CD4-positive, alpha-beta T cell treated with Interleukin-15 for 1 hour (primary cell): ENCODE results near the gene PPIF.

Experiments used
- DNase-seq: peaks from one replicate; pipeline ENCODE4 v3.0.0-alpha.2; 2020

PPIF gene

GRCh38 chr10:79347226-79347893 is at the start of gene PPIF:
Gene PPIF (plus strand): TSS chr10:79347469. CDS start chr10:79347549, 80 bp downstream.
- DNase-seq = peak; percentile 92

GRCh38 chr10:79298403-79299244 is 48.6 kb upstream of the PPIF start:
- peak; percentile 75 for DNase-seq

GRCh38 chr10:79299397-79300241 is 47.6 kb upstream of the PPIF start:
- DNase-seq = no peak

DNA sequence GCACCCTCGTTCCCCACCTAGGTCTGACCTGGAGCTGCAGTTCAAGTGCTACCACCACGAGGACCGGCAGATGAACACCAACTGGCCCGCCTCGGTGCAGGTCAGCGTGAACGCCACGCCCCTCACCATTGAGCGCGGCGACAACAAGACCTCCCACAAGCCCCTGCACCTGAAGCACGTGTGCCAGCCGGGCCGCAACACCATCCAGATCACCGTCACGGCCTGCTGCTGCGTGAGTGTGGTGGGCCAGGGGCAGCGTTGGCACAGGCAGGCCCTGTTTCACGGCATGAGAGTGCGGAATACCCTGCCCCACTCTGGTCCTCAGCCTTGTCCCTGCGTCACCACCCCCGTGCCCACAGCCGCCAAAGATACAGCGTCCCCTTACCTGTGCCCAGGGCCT is 46.6 kb upstream of the PPIF start:
- DNase-seq = no peak

DNA sequence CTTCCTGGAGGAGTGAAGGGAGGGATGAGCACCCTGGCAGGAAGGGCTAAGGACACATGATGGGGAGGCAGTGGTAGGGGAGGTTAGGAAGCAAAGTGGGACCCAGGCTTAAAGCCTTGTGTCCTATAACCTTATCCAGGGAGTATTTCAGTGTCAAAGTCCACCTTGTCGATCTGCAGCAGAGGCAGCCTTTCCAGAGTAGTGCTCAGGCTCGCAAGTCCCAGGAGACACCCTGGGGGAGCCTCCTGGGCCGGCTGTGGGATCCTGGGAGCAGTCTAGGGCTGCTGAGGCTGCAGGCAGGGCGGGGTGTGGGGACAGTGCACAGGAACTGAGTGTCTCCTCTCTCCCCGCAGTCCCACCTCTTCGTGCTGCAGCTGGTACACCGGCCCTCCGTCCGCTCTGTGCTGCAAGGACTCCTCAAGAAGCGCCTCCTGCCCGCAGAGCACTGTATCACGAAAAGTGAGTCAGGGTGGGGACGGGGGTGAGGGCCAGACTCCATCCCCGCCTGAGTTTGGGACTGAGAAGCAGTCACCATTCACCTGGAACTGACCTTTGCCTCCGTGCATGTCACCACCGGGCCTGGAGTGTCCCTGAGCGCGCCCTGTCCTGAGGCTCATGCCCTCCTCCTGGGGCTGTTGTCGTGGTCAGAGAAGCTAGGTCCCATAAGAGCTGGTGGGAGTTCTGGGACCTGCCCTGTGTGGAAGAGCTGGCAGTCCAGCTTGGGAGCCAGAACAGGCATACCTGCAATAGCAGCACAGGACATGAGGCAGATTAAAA is 45.3 kb upstream of the PPIF start:
- DNase-seq = no peak

- no peak for DNase-seq
Observed at GRCh38 chr10:79303631-79304478, 43.4 kb upstream of the PPIF start.

DNA sequence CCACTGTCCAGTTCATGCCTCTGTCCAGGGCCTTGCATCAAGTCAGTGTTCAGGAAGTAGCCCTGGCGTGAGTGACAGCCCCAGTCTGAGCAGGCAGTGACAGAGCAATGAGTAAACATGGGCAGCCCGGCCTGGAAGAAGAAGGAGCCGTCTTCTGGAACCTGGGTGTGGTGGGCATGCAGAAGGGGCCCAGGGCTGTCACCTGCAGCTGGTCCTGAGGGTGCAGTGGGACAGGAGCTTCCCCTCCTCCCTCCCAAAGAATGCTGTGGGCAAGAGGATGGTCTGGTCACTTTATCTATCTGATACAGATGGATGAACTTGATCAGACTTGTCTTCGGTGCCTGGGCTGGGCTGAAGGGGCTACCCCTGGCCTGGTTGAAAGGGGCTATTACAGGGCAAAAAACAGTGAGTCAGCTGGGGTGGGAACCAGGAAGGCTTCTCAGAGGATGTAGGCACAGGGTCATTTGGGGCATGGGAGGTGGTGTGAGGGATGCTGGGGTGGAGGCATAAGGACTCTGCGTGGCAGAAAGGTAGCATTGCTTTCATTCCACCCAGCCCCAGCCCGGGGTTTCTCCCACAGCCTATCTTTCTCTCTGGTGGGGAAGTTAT is 42.7 kb upstream of the PPIF start:
- no peak for DNase-seq

GRCh38 chr10:79305515-79305914 is 41.8 kb upstream of the PPIF start:
- no peak for DNase-seq

DNA sequence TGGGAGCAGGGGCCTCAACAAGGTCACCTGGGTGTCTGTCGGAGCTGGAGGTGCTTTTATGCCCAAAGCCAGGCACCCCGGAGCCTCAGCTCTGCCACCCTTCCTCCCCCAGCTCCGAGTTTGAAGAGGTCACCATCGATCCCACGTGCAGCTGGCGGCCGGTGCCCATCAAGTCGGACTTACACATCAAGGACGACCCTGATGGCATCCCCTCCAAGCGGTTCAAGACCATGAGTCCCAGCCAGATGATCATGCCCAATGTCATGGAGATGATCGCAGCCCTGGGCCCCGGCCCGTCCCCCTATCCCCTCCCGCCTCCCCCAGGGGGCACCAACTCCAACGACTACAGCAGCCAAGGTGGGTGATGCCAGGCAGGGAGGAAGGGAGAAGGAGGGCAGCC is 41.3 kb upstream of the PPIF start:
- no peak for DNase-seq

- no peak for DNase-seq
Observed at GRCh38 chr10:79306644-79307220, 40.5 kb upstream of the PPIF start.

- DNase-seq = no peak
Observed at GRCh38 chr10:79308016-79308415, 39.3 kb upstream of the PPIF start.

GRCh38 chr10:79308969-79309665 is 38.2 kb upstream of the PPIF start:
- no peak for DNase-seq

DNA sequence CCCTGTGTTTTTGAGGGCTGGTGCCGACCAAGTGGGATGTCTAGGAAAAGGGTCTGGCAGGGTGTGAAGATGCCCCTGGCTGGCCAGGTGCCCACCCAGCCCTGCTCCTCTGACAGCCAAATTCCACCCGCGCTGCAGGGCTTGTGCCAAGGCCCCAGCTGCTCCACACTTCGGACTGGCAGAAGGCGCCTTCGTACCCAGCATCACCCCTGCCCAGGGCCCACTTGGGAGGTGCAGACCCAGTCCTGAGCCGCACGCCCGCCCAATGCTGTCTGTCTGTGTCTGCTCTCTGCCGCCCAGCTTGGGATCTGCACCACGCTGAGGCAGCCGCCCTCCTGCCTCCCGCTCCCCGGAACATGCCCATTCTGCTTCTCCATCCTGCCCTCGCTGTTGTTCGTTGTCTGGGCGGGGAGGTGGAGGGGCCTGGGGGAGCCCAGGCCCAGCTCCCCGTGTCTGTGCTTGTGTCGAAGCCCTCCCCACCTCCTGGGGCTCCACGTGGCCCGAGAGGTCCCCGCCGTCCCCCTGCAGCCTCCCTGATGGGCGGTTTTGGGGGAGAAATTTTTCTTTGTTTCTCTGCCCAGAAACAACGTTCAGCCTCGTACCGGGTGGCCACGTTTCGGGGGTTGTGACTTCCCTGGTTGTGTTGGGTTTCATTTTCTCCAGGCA is 36.9 kb upstream of the PPIF start:
- no peak for DNase-seq

DNA sequence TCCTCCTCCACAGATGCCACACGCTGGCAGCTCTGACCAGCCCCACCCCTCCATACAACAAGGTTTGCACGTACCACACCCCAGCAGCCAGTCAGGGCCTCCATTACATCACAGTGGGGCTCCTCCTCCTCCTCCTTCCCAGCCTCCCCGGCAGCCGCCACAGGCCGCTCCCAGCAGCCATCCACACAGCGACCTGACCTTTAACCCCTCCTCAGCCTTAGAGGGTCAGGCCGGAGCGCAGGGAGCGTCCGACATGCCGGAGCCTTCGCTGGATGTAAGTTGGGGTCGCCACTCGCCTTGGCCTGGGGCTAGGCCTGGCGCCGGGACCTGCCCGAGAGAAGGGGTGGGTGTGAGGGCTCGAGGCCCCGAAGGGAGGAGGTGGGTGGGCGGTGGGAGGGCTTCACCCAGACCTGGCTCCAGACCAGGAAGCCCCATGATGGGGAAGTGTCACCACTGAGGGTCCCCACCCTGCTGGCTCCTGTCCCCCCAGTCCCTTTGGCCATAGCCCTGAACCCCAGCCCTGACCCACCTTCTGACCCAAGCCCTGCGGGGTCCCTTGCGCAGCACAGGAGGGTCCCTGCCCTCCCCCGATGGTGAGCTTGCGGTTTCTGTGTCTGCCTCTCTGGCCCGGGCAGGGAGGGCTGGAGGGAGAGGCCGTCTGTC is 36.2 kb upstream of the PPIF start:
- no peak for DNase-seq

- DNase-seq = no peak
Observed at GRCh38 chr10:79311581-79312407, 35.5 kb upstream of the PPIF start.

DNA sequence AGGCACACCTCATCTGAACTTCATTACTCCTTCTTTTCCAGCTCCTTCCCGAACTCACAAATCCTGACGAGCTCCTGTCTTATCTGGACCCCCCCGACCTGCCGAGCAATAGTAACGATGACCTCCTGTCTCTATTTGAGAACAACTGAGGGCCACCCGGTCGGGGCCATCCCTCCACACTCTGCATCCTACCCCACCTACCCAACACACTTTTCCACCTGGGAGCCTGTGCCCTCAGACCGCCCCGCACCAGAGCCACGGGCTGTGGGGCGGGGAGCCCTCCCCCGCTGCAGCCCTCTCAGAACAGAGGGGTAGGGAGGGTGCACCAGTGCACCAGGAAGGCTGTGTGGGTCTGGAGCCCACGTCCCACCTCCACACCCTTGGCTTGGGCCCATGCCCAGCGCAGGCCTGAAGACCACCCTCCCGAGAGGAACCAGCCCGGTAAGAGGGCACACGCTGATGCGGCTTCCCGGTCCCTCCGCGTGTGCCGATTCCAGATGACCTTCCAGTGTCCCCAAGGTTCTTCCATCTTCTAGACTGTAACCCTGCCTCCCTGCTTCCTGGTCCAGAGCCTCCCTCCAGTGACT is 34.6 kb upstream of the PPIF start:
- no peak for DNase-seq

DNA sequence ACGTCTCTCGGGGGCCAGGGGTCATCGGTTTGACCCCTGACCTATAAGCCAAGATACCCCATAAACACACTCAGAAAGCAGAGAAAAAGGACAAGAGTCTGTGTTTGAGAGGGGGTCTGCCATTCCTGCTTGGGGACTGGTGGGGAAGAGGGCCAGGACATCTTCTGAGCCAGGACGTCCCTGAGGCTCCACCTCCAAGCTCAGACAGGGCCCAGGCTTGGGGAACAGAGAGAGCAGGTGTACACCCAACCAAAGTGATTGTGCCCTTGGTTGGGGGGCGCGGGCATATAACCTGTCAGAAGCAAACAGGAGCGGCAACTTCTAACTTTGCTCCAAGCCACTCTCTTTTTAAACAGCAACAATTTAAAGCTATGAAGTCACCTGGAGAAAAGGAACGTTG is 33.9 kb upstream of the PPIF start:
- DNase-seq = no peak
